GM21360 (cell line): ENCODE measurements around the gene C14orf119.

Experiments
- ATAC-seq: cut with Tn5 transposase; IDR thresholded peaks from one replicate; pipeline ENCODE4 v1.9.1; 2021; ENCODE audit warnings: mild to moderate bottlenecking, moderate library complexity; ENCODE audit not compliant: unreplicated experiment

Gene C14orf119, protein sequence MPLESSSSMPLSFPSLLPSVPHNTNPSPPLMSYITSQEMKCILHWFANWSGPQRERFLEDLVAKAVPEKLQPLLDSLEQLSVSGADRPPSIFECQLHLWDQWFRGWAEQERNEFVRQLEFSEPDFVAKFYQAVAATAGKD

GRCh38 chr14:23095196-23096108 is at the start of gene C14orf119:
Gene C14orf119, plus strand, starts transcription at chr14:23095505. Its CDS starts 2,154 bp downstream, at chr14:23097659.
- peak; percentile 86 for ATAC-seq

GRCh38 chr14:23047034-23047634 is 48.2 kb upstream of the C14orf119 start:
- no peak for ATAC-seq

- ATAC-seq: no peak
Measured at GRCh38 chr14:23047751-23048693, 47.3 kb upstream of the C14orf119 start.

DNA sequence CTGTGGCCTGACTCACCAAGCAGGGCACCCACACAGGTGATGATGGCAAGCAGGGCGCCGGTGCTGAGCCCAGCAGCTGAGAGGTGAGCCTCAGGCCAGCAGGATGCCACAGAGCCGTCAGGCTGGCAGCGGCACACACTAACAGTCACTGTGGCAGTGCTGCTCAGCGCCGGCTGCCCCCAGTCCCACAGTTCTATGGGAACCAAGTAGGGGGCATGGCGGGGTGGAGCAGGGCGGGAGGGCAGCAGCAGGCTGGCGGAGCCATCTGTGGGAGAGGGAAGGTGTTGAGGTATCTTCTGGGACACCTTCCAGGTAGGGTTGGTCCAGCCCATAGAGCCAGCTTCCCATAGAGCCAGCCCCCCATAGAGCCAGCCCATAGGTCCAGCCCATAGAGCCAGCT is 46.3 kb upstream of the C14orf119 start:
- no peak for ATAC-seq

DNA sequence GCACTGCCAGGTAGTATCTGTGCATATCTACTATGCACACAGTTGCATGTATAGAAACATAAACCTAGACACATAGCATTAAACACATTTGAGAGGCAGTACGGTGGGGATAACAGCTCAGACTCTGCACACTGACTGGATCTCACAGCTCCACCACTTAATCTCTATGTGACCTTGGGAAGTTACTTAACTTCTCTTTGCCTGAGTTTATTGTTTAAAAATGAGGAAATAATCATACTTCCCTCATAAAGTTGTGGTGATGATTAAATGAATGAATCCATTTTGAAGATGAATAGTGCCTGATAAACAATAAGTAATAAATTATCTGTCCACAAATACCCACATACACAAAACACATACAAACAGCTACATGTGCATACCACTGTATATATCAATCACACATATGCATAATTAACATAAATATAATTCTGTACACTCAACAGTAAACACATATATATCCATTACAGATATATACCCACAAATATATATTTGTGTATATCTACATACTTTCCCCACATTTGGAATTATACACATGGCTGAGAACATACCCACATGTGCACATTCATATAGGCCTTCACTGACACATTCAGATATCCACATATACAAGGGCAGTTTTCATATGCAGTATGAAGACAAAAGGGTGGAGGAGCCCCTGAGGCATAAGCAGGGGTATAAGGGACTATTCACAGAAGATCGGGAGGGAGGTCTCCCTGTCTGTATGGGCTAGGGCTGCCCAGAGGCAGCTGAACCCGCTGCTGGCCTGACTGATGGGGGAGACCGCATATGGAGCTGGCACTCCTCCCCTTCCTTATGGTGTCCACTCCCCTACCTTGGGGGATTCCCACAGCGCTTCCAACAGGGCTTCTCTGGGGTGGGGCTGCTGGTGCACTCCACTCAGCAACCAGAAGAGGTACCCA is 43.9 kb upstream of the C14orf119 start:
- ATAC-seq: no peak

GRCh38 chr14:23052182-23052623 is 43.1 kb upstream of the C14orf119 start:
- ATAC-seq: no peak

- ATAC-seq: no peak
Measured at GRCh38 chr14:23052671-23053070, 42.6 kb upstream of the C14orf119 start.

DNA sequence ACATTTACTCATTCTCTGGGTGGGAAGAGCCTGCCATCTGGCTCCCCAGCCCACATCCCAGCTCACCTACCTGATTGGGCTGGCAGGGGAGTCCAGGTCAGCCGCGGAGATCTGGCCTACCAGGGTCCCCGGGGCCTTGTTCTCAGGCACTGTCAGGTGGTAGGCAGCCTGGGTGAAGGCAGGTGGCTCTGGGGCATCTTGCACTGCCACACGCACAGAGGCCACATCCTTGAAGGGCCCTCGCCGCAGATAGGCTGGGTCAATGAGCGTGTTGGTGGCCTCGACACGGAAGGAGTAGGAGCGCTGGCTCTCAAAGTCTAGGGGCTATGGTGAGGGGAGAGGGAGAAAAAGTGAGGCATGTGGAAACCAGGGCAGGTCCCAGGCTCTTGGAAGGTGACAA is 41.9 kb upstream of the C14orf119 start:
- ATAC-seq: no peak

DNA sequence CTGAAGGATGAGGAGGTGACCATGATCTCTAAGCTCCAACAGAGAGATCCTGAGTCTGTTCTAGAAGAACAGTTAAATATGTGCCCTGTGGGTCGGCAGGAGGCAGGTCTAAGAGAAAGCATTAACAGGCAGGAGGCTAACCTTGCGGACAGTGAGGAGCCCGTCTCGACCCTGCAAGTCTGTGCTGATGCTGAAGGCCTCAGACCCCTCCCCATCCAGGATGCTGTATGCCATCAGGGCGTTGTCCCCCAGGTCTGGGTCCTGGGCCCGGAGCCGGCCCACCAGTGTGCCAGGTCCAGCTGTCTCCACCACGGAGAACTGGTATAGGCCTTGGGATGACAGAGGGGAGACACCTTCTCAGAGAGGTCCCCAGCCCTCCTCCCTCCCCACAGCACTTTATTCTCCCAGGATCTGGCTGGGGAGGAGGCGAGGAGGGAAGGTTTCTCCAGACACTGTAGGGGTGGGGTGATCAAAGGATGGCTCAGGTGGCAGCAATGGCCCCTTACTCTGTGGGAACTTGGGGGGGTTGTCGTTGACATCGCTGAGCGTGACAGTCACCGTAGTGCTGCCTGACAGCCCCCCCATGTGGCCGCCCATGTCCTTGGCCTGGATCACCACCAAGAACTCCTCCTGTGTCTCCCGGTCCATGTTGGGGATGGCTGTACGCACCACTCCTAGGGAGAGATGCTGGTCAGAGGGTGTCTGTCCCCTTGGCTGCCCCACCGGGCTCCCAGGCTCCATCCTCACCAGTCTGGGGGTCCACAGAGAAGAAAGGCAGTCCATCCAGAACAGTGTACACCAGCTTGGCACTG is 41.1 kb upstream of the C14orf119 start:
- ATAC-seq: no peak

DNA sequence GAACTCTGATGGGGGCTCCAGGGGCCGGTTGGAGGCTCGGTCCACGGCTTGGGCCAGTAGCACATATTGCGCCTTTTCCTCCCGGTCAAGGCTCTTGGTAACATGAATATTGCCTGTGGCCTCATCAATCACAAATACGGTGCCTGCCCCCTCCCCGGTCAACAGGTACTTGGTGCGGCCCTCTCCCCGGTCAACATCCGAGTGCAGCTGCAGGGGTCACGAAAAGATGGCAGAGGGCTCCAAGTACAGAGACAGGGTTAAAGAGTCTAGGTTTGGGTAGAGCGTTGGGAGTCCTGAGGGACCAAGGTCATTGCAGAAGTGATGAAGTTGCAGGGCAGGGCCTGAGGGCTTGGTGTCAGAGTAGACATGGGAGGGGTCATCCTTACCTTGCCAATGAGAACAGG is 40.2 kb upstream of the C14orf119 start:
- ATAC-seq: no peak

- ATAC-seq: no peak
Measured at GRCh38 chr14:23055621-23056144, 39.6 kb upstream of the C14orf119 start.

GRCh38 chr14:23056145-23056955 is 39.0 kb upstream of the C14orf119 start:
- no peak for ATAC-seq

DNA sequence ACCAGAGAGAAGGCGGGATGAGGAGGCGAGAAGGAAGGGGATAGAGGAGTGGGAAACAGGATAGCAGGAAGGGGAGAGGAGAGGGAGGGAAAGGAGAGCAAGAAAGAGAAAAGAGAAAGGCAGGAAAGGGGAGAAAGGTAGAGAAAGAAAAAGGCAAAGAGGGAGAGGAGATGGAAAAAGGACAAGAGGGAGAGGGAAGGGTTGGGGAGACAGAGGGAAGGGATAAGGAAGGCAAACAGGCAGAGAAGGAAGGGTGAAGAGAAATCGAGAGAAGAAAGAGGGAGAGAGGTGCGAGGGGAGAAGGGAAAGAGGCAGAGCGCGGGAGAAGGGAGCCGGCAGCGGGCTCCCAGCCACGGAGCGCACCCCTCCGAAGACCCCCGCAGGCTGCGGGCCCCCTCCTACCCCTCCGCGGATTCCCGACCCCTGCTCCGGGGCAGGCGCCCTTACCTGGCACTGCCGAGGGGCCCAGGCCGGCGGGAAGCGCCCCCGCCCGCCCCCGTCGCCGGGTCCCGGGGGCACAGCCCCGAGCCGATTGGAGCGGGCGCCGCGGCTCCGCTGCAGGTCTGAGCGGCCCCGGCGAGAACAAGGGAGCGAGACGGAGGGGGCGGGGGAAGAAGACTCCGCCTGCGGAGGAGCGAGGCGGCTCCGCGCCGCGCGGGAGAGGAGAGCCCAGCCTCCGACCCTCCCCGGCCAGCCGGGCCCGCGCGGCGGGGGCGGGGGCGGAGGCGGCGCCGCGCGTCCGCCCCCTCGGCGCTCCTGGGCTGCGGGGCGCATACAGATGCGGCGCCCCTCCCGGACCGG is 38.1 kb upstream of the C14orf119 start, which contains the start of gene CDH24:
TSS of gene CDH24 (minus strand) at position 565 of the 801 bp plus-strand sequence. CDS start 1,787 bp downstream, outside the sequence.
- peak; percentile 53 for ATAC-seq

DNA sequence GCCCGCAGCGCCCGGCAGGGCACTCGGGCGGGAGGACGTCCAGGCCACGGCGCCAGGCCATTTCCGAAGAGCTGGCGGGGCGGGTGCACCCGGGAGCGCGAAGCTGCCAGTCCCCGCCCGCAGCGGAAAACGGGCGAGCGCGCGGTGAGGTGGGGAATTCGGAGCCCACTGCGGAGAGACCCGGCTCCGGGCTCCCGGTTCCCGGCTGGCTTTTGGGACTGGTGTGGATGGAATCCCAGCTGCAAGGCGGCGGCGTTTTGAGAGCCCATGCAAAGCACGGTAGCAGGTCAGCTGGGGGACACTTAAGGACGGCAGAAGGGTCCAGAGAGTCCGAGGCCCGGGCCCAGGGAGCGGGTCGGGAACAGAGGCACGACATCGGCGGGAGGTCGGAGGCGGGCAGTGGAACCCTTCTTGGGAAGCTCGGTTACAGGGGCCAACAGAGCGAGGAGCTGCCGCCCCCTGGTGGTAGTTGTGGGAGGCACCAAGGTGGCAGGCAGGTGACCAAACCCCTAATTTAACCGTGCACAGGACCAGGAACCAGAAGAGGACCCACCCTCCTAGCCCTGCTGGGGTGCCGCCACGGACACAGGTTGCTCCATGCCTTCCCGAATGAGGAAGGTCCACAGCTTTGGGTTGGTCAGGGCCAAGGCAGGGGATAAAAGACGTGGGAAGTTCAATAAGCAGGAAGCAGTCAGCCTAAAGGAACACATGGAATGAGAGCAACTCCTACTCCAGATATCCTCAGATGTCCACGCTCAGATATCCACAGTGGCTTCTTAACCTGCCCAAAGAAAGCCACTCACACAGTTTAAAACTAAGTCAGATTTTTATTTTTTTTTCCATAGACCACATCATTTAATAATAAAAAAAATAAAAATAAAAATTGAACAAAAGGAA is 37.3 kb upstream of the C14orf119 start:
- ATAC-seq: peak; percentile 52

GRCh38 chr14:23058654-23059504 is 36.4 kb upstream of the C14orf119 start:
- ATAC-seq: no peak
